Rectal smooth muscle tissue (tissue), 1 donor: ENCODE results near the gene CHAMP1.

Experiments used
- H3K27ac ChIP-seq: one replicate; pipeline ENCODE4 v1.7.0; 2013; ENCODE audit warnings: low read depth, low read length, inconsistent platforms
- H3K27me3 ChIP-seq: one replicate; pipeline ENCODE4 v1.7.0; 2013; ENCODE audit warnings: low read length; ENCODE audit not compliant: control insufficient read depth, insufficient read depth
- H3K36me3 ChIP-seq: one replicate; pipeline ENCODE4 v1.7.0; 2013; ENCODE audit warnings: low read length; ENCODE audit not compliant: control insufficient read depth, insufficient read depth
- H3K4me1 ChIP-seq: one replicate; pipeline ENCODE4 v1.7.0; 2013; ENCODE audit warnings: low read length; ENCODE audit not compliant: control insufficient read depth, insufficient read depth
- H3K4me3 ChIP-seq: one replicate; pipeline ENCODE4 v1.7.0; 2013; ENCODE audit warnings: low read length
- H3K9ac ChIP-seq: one replicate; pipeline ENCODE4 v1.7.0; 2013; ENCODE audit warnings: low read length

CHAMP1 gene

GRCh38 chr13:114283576-114283975 is 30.7 kb upstream of the CHAMP1 start:
- H3K27ac ChIP-seq: no peak overlapping the region
- no peak overlapping the region for H3K9ac ChIP-seq
- H3K4me1 ChIP-seq: peaks cover 14% of the 10 kb centered on the region
- H3K4me3 ChIP-seq: no peak overlapping the region
- H3K36me3 ChIP-seq: peaks cover 13% of the 10 kb centered on the region
- no peaks in the 10 kb centered on the region for H3K27me3 ChIP-seq

- Histone ChIP-seq H3K36me3 (peaks cover 13% of the 10 kb centered on the region), H3K27ac (no peak overlapping the region), H3K27me3 (no peaks in the 10 kb centered on the region), H3K4me1 (peaks cover 14% of the 10 kb centered on the region), H3K9ac (no peak overlapping the region), H3K4me3 (no peak overlapping the region)
Observed at GRCh38 chr13:114284680-114285079, 29.6 kb upstream of the CHAMP1 start.

- no peak overlapping the region for H3K9ac ChIP-seq
- H3K4me3 ChIP-seq: no peak overlapping the region
- no peaks in the 10 kb centered on the region for H3K27me3 ChIP-seq
- H3K4me1 ChIP-seq: peaks cover 14% of the 10 kb centered on the region
- H3K27ac ChIP-seq: no peak overlapping the region
- H3K36me3 ChIP-seq: peaks cover 13% of the 10 kb centered on the region
Observed at GRCh38 chr13:114285166-114285808, 29.0 kb upstream of the CHAMP1 start.

GRCh38 chr13:114286808-114287207 is 27.5 kb upstream of the CHAMP1 start:
- no peak overlapping the region for H3K4me3 ChIP-seq
- no peak overlapping the region for H3K9ac ChIP-seq
- no peak overlapping the region for H3K27ac ChIP-seq
- peaks cover 13% of the 10 kb centered on the region for H3K36me3 ChIP-seq
- peaks cover 12% of the 10 kb centered on the region for H3K4me1 ChIP-seq
- H3K27me3 ChIP-seq: no peaks in the 10 kb centered on the region

- Histone ChIP-seq H3K27ac (no peak overlapping the region), H3K36me3 (peaks cover 19% of the 10 kb centered on the region), H3K27me3 (no peaks in the 10 kb centered on the region), H3K4me1 (peaks cover 4% of the 10 kb centered on the region), H3K9ac (no peak overlapping the region), H3K4me3 (no peak overlapping the region)
Observed at GRCh38 chr13:114288157-114288591, 26.1 kb upstream of the CHAMP1 start.

GRCh38 chr13:114296448-114296847 is 17.9 kb upstream of the CHAMP1 start:
- no peak overlapping the region for H3K4me3 ChIP-seq
- no peak overlapping the region for H3K27ac ChIP-seq
- H3K4me1 ChIP-seq: no peaks in the 10 kb centered on the region
- H3K36me3 ChIP-seq: peaks cover 23% of the 10 kb centered on the region
- H3K27me3 ChIP-seq: no peaks in the 10 kb centered on the region
- H3K9ac ChIP-seq: no peak overlapping the region

GRCh38 chr13:114296902-114297301 is 17.4 kb upstream of the CHAMP1 start:
- no peaks in the 10 kb centered on the region for H3K4me1 ChIP-seq
- no peak overlapping the region for H3K4me3 ChIP-seq
- H3K9ac ChIP-seq: no peak overlapping the region
- H3K36me3 ChIP-seq: peaks cover 23% of the 10 kb centered on the region
- no peak overlapping the region for H3K27ac ChIP-seq
- no peaks in the 10 kb centered on the region for H3K27me3 ChIP-seq

GRCh38 chr13:114298866-114299265 is 15.4 kb upstream of the CHAMP1 start:
- no peaks in the 10 kb centered on the region for H3K4me1 ChIP-seq
- no peak overlapping the region for H3K27ac ChIP-seq
- peaks cover 15% of the 10 kb centered on the region for H3K36me3 ChIP-seq
- no peaks in the 10 kb centered on the region for H3K27me3 ChIP-seq
- H3K9ac ChIP-seq: no peak overlapping the region
- H3K4me3 ChIP-seq: no peak overlapping the region

- H3K9ac ChIP-seq: no peak overlapping the region
- no peak overlapping the region for H3K4me3 ChIP-seq
- no peak overlapping the region for H3K27ac ChIP-seq
- H3K27me3 ChIP-seq: no peaks in the 10 kb centered on the region
- peaks cover 20% of the 10 kb centered on the region for H3K36me3 ChIP-seq
- H3K4me1 ChIP-seq: no peaks in the 10 kb centered on the region
Observed at GRCh38 chr13:114299604-114300305, 14.5 kb upstream of the CHAMP1 start.

GRCh38 chr13:114303700-114304327 is 10.5 kb upstream of the CHAMP1 start:
- Histone ChIP-seq H3K27me3 (no peaks in the 10 kb centered on the region), H3K9ac (no peak overlapping the region), H3K4me1 (no peaks in the 10 kb centered on the region), H3K4me3 (no peak overlapping the region), H3K27ac (no peak overlapping the region), H3K36me3 (peaks cover 17% of the 10 kb centered on the region)

- H3K4me3 ChIP-seq: no peak overlapping the region
- peaks cover 11% of the 10 kb centered on the region for H3K36me3 ChIP-seq
- no peak overlapping the region for H3K27ac ChIP-seq
Observed at GRCh38 chr13:114304346-114305034, 9.8 kb upstream of the CHAMP1 start.

GRCh38 chr13:114309086-114309485 is 5.2 kb upstream of the CHAMP1 start:
- H3K4me1 ChIP-seq: peaks cover 7% of the 10 kb centered on the region
- no peaks in the 10 kb centered on the region for H3K27me3 ChIP-seq
- H3K27ac ChIP-seq: no peak overlapping the region
- H3K4me3 ChIP-seq: no peak overlapping the region
- H3K9ac ChIP-seq: no peak overlapping the region
- H3K36me3 ChIP-seq: peaks cover 6% of the 10 kb centered on the region

More at GRCh38 chr13:114304346-114305034, 9.8 kb upstream of the CHAMP1 start:
- H3K27me3 ChIP-seq: no peaks in the 10 kb centered on the region
- no peaks in the 10 kb centered on the region for H3K4me1 ChIP-seq
- no peak overlapping the region for H3K9ac ChIP-seq
